Heart left ventricle (tissue), 13 donors: ENCODE data around the gene LAG3.

Experiments used
- POLR2A ChIP-seq, 2 donors: fragments of 450-650 bp; IDR thresholded peaks; one replicate each; pipeline ENCODE4 v1.6.1; 2017; ENCODE audit warnings: antibody characterized with exemption in 2 of 2, mild to moderate bottlenecking in 2 of 2, moderate library complexity in 2 of 2
- TF ChIP-seq, protein P1 (sequence below), 12 donors: fragments of 200-600 bp; sonication (generic) in 4 of 12; IDR thresholded peaks; one replicate each; pipeline versions ENCODE4 v1.5.0 to v1.8.0; 2018 to 2022; ENCODE audit warnings: antibody characterized with exemption in 12 of 12, mild to moderate bottlenecking in 5 of 12
- donor health status: ischemic (EF 13 %, LVEDD 7.1; RV severe dilation, severe dysfunction).
- donor health status: DM: no; HTN: yes; CAD: no.
- donor health status: DM: no; HTN: no; CAD: no.
- donor health status: ischemic (EF 25% LVEDD 6.9; RV normal size, moderate dysfunction).
- donor health status: ischemic (EF 25% LVEDD 5.7; RV mildly dilated, moderate dysfunction).
- donor health status: ischemic (EF 35%, LVEDD 5.7; RV mildly dilated, moderate dysfunction).
- donor health status: nonischemic (EF 11% LVEDD 7.7; RV severe dilation, severe dysfunction).
- donor health status: DM: yes; HTN: yes; CAD: no.
- donor health status: PGD.
- donor health status: ischemic (EF 29% LVEDD 5.4; RV normal size, mild dysfunction).
- donor health status: nonischemic (EF 23%, LVEDD 6.1; RV moderate dilation, normal function).

DNA sequence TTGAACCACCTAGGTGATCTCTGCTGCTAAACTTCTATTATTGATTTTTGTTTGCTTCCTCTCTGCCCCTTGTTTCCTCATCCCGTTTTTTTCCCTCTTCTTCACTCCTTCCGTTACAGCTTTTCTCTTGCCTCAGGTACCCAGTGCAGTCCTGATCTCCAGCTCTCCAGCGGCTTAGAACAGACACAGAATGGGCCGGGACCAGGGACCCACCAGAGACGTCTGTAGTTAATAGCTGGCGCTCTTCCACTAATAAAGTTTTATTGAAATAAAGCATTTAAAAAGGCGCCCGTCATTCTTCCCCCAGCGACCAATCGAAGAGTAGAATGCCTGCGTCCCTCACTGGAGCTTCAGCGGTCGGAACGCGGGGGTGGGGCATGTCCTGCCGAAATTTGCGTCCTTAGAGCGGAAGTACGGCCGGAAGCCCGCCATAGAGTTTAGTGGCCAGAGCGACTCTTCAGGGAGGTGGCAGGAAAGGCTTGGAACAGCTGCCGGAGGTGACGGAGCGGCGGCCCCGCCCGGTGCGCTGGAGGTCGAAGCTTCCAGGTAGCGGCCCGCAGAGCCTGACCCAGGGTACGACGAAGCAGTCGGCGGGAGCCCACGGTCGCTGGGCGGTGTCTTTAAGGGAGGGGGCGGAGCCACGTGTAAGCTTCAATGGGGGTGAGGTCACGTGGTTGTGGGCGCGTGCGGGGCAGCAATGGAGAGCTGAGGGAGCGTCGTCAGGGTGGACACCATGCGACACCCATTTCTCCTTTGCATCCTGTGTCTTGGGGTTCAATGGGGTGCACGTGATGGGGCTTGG is 48.5 kb upstream of the LAG3 start, which contains the start of gene COPS7A:
- TF ChIP-seq, protein P1, sequence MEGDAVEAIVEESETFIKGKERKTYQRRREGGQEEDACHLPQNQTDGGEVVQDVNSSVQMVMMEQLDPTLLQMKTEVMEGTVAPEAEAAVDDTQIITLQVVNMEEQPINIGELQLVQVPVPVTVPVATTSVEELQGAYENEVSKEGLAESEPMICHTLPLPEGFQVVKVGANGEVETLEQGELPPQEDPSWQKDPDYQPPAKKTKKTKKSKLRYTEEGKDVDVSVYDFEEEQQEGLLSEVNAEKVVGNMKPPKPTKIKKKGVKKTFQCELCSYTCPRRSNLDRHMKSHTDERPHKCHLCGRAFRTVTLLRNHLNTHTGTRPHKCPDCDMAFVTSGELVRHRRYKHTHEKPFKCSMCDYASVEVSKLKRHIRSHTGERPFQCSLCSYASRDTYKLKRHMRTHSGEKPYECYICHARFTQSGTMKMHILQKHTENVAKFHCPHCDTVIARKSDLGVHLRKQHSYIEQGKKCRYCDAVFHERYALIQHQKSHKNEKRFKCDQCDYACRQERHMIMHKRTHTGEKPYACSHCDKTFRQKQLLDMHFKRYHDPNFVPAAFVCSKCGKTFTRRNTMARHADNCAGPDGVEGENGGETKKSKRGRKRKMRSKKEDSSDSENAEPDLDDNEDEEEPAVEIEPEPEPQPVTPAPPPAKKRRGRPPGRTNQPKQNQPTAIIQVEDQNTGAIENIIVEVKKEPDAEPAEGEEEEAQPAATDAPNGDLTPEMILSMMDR (IDR thresholded peaks at IDR 0.05) = peak in 3 of 12 donors; percentile 8 to 18 (median 9)
- peak in 1 of 2 donors; percentile 58 for TF ChIP-seq POLR2A (IDR thresholded peaks at IDR 0.05)
